ENCODE data around the gene SLC25A20.
"Not testable (repeated sequence)": the region's sequence is repeated elsewhere in the genome, so short reads cannot be mapped to it uniquely, and the experiment has no call there.

The SLC25A20 gene

GRCh38 chr3:48898383-48899234 is at the start of gene SLC25A20:
Gene SLC25A20, minus strand, starts transcription at chr3:48898882. Its CDS starts 88 bp downstream, at chr3:48898794.
- DNase-seq = peak; percentile 89

GRCh38 chr3:48945891-48946549 is 47.3 kb upstream of the SLC25A20 start:
- DNase-seq = no peak

- DNase-seq = no peak
Measured at GRCh38 chr3:48945432-48945831, 46.8 kb upstream of the SLC25A20 start.

- no peak for DNase-seq
Measured at GRCh38 chr3:48938689-48939088, 40.0 kb upstream of the SLC25A20 start.

GRCh38 chr3:48938156-48938555 is 39.5 kb upstream of the SLC25A20 start:
- DNase-seq = no peak

- DNase-seq = no peak
Measured at GRCh38 chr3:48935530-48935929, 36.8 kb upstream of the SLC25A20 start.

GRCh38 chr3:48934333-48934991 is 35.8 kb upstream of the SLC25A20 start:
- DNase-seq = no peak

- DNase-seq = no peak
Measured at GRCh38 chr3:48931944-48932580, 33.4 kb upstream of the SLC25A20 start.

GRCh38 chr3:48930590-48930989 is 31.9 kb upstream of the SLC25A20 start:
- no peak for DNase-seq

GRCh38 chr3:48929358-48930035 is 30.8 kb upstream of the SLC25A20 start:
- DNase-seq = no peak

GRCh38 chr3:48928679-48929078 is 30.0 kb upstream of the SLC25A20 start:
- no peak for DNase-seq

- no peak for DNase-seq
Measured at GRCh38 chr3:48927928-48928327, 29.2 kb upstream of the SLC25A20 start.

GRCh38 chr3:48926425-48927392 is 28.0 kb upstream of the SLC25A20 start:
- no peak for DNase-seq

- peak; percentile 47 for DNase-seq
Measured at GRCh38 chr3:48919215-48920138, 20.8 kb upstream of the SLC25A20 start.

GRCh38 chr3:48918388-48919214 is 19.9 kb upstream of the SLC25A20 start, which contains the start of gene ARIH2:
Gene ARIH2, plus strand, starts transcription at chr3:48918842. Its CDS starts 8,717 bp downstream, at chr3:48927559.
- DNase-seq = peak; percentile 90

GRCh38 chr3:48915296-48915695 is 16.6 kb upstream of the SLC25A20 start:
- DNase-seq = no peak

GRCh38 chr3:48907026-48907425 is 8.3 kb upstream of the SLC25A20 start:
- DNase-seq = not testable (repeated sequence)

GRCh38 chr3:48899273-48899672 is 591 bp upstream of the SLC25A20 start:
- peak; percentile 22 for DNase-seq

All from activated T-cell treated with anti-CD3 and anti-CD28 coated beads, Interleukin-2, amount 50 U/mL, for 1 hour (primary cell).